NB4 (cell line): ENCODE data around the gene GALNT9.
"Not testable (repeated sequence)": the region's sequence is repeated elsewhere in the genome, so short reads cannot be mapped to it uniquely, and the experiment has no call there.

Experiments
- DNase-seq: peaks from one replicate; pipeline ENCODE4 v3.0.0; 2010; ENCODE audit warnings: low read depth
- H3K4me3 ChIP-seq: one replicate; pipeline ENCODE4 v1.5.1; 2011; ENCODE audit warnings: mild to moderate bottlenecking, low read depth, low read length, moderate library complexity
- MAX ChIP-seq: IDR thresholded peaks from 2 replicates; pipeline ENCODE4 v1.6.1; 2011; ENCODE audit warnings: low read depth, low read length
- MYC ChIP-seq: IDR thresholded peaks from 2 replicates; pipeline ENCODE4 v1.6.1; 2011; ENCODE audit warnings: low read depth, low read length
- POLR2A ChIP-seq: IDR thresholded peaks from 2 replicates; pipeline ENCODE4 v1.6.1; 2011; ENCODE audit warnings: mild to moderate bottlenecking; ENCODE audit not compliant: insufficient read length; ENCODE audit errors: extremely low read depth
- TF ChIP-seq, protein P1 (sequence below): IDR thresholded peaks from one replicate; pipeline ENCODE4 v1.5.1; 2012; ENCODE audit warnings: low read depth, low read length

GALNT9 gene

GRCh38 chr12:132152411-132152821 lies 177.0 kb downstream of the GALNT9 start:
- TF ChIP-seq MYC (no peak), MAX (no peak), POLR2A (no peak)
- TF ChIP-seq, protein P1, sequence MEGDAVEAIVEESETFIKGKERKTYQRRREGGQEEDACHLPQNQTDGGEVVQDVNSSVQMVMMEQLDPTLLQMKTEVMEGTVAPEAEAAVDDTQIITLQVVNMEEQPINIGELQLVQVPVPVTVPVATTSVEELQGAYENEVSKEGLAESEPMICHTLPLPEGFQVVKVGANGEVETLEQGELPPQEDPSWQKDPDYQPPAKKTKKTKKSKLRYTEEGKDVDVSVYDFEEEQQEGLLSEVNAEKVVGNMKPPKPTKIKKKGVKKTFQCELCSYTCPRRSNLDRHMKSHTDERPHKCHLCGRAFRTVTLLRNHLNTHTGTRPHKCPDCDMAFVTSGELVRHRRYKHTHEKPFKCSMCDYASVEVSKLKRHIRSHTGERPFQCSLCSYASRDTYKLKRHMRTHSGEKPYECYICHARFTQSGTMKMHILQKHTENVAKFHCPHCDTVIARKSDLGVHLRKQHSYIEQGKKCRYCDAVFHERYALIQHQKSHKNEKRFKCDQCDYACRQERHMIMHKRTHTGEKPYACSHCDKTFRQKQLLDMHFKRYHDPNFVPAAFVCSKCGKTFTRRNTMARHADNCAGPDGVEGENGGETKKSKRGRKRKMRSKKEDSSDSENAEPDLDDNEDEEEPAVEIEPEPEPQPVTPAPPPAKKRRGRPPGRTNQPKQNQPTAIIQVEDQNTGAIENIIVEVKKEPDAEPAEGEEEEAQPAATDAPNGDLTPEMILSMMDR = no peak
- no peak for DNase-seq
- no peak overlapping the region for H3K4me3 ChIP-seq

DNA sequence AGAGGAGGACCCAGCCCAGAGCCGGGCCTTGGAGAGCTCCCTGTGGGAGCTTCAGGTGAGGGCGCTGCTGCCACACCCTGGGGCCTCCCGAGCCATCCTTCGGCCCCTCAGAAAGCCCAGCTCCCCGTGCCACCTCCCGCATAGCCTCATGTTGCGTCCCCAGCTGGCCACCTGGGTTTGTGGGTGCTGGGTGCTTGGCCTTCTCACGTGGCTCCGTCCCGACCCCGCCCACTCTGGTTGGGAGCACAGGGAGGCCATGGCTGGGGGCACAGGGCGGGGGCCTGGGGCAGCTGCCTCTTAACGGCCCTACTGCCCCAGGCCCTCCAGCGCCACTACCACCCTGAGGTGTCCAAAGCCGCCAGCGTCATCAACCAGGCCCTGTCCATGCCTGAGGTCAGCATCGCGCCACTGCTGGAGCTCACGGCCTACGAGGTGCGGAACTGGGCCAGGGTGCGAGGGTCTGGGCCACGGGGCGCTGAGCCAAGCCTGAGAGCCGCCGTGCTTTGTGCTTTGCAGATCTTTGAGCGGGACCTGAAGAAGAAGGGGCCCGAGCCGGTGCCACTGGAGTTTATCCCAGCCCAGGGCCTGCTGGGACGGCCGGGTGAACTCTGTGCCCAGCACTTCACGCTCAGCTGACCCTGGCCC lies 177.5 kb downstream of the GALNT9 start:
- DNase-seq = no peak
- no peak overlapping the region for H3K4me3 ChIP-seq
- TF ChIP-seq MAX (no peak), MYC (no peak), POLR2A (no peak)
- TF ChIP-seq, protein P1 = no peak

GRCh38 chr12:132151145-132151765 lies 178.1 kb downstream of the GALNT9 start:
- H3K4me3 ChIP-seq = no peak overlapping the region
- DNase-seq = no peak
- no peak for TF ChIP-seq MAX
- TF ChIP-seq, protein P1 = no peak
- no peak for TF ChIP-seq POLR2A
- no peak for TF ChIP-seq MYC

DNA sequence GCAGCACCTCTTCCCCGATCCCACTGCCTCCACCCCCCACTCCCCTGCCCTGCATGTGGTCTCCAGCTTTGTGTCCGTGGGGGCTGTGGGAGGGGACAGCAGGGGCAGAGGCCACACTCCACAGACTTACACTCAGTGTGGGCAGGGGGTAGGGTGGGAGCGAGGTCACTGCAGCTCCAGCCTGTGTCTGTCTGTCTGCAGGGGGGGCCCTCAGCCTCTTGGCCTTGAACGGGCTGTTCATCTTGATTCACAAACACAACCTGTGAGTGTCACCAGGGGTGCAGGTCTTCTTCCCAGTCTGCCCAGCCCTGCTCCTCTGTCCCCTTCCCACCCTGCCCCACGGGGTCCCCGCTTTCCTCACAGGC lies 178.6 kb downstream of the GALNT9 start:
- H3K4me3 ChIP-seq = no peak overlapping the region
- DNase-seq = no peak
- TF ChIP-seq MYC (no peak), POLR2A (no peak), MAX (no peak)
- TF ChIP-seq, protein P1 = no peak

GRCh38 chr12:132149526-132149925 lies 179.9 kb downstream of the GALNT9 start:
- H3K4me3 ChIP-seq, DNase-seq: not testable (repeated sequence)

GRCh38 chr12:132148368-132149045 lies 180.9 kb downstream of the GALNT9 start:
- TF ChIP-seq MYC = no peak
- TF ChIP-seq, protein P1 = no peak
- no peak for TF ChIP-seq MAX
- TF ChIP-seq POLR2A = no peak
- H3K4me3 ChIP-seq = no peak overlapping the region
- no peak for DNase-seq
